Ovary (tissue), 9 donors: ENCODE measurements around the gene LRFN4. TPM values are rescaled to one million over a fixed set of nuclear protein-coding genes. Genes with fewer than 3 reads are reported as not detected.

Experiments
- DNase-seq, 5 donors: peaks; one replicate each; pipeline ENCODE4 v3.0.0-alpha.2; 2019 to 2020
- H3K27ac ChIP-seq, 2 donors: fragments of 200-600 bp; one replicate each; pipeline versions ENCODE4 v1.5.1 to v1.8.0; 2019 to 2022
- H3K27me3 ChIP-seq: fragments of 200-600 bp; one replicate; pipeline ENCODE4 v1.8.0; 2022
- H3K36me3 ChIP-seq: fragments of 200-600 bp; sonication (generic); one replicate; pipeline ENCODE4 v1.5.1; 2019
- H3K4me1 ChIP-seq: one replicate; pipeline ENCODE4 v1.8.1; 2013; ENCODE audit warnings: mild to moderate bottlenecking, moderate library complexity; ENCODE audit not compliant: insufficient read depth
- H3K4me3 ChIP-seq: fragments of 200-600 bp; sonication (generic); one replicate; pipeline ENCODE4 v1.5.1; 2017
- H3K9me3 ChIP-seq, 2 donors: fragments of 200-600 bp in 1 of 2; sonication (generic) in 1 of 2; one replicate each; pipeline versions ENCODE4 v1.5.1 to v1.8.1; 2013 to 2019; ENCODE audit warnings: mild to moderate bottlenecking in 1 of 2, moderate library complexity in 1 of 2
- CTCF ChIP-seq, 3 donors: fragments of 450-650 bp in 2 of 3; fragments of 200-600 bp in 1 of 3; IDR thresholded peaks; one replicate each; pipeline versions ENCODE4 v1.5.1 to v1.8.0; 2016 to 2022; ENCODE audit warnings: antibody characterized with exemption in 3 of 3, mild to moderate bottlenecking in 1 of 3
- EP300 ChIP-seq: sonication (generic); formaldehyde crosslinking; IDR thresholded peaks from one replicate; pipeline ENCODE4 v1.6.1; 2017; ENCODE audit warnings: antibody characterized with exemption
- POLR2A ChIP-seq: fragments of 450-650 bp; IDR thresholded peaks from one replicate; pipeline ENCODE4 v1.6.1; 2017; ENCODE audit warnings: antibody characterized with exemption, mild to moderate bottlenecking, moderate library complexity
- WGBS, 3 donors: extraction: QIAGEN DNeasy Blood & Tissue Kit in 1 of 3; methylation state at CpG; one replicate each; pipeline versions ENCODE4 v1.1.5 to v1.1.7; 2013 to 2017; 5-methylcytosine and 5-hydroxymethylcytosine counted together
- intact Hi-C, 4 donors: fragments of 100-400 bp; cut with DNase I; formaldehyde crosslinking; loops; one replicate each; pipeline versions ENCODE4 v1.11.0 to v1.15.1; 2022 to 2023
- polyA plus RNA-seq, 2 donors: library from polyadenylated mRNA; stranded (reverse); fragments of 200-250 nt in 1 of 2; fragments of 350-450 nt in 1 of 2; fragmentation: Illumina TruSeq in 1 of 2; extraction: RNeasy Lipid Tissue Mini Kit (QIAGEN cat#74804) in 1 of 2; gene quantifications; one replicate each; pipeline ENCODE4 v1.2.3, GENCODE V29; 2013 to 2014
- total RNA-seq, 7 donors: library from RNA; depleted of rRNA in 2 of 7; stranded (reverse); fragments of >200 nt in 2 of 7; fragmentation: NEBNext Ultra II Directional in 3 of 7; extraction: Animal tissue kit (Norgen Biotek cat#: 25700) in 3 of 7; gene quantifications; one replicate each; pipeline versions ENCODE4 v1.1.0 to v1.2.4, GENCODE V29; 2016 to 2023
- donor health status: DM: no; HTN: no; CAD: no; lungs with moderate emphysema.
- donor health status: DM: no; HTN: no; CAD: no.
- donor health status: Bipolar disorder and iron deficiency.
- donor health status: DM: yes; HTN: yes; CAD: no.
- donor health status: DM: no; HTN: no; CAD: no.
- donor health status: DM: yes; HTN: yes; CAD: no.

LRFN4 gene
- total and polyA plus RNA-seq, 9 donors, result 1.3 to 18.1 (median 9.3) TPM; not detected in 1

- no peaks in the 10 kb centered on the region for H3K4me1 ChIP-seq
- 80 to 82% (median 82%) methylated on average over 27 of the region's 27 CpGs for WGBS, 3 donors
- no peak overlapping the region for H3K27ac ChIP-seq
- TF ChIP-seq EP300 (no peak), POLR2A (no peak), CTCF (IDR thresholded peaks at IDR 0.05) (no peak)
- H3K27me3 ChIP-seq, result no peaks in the 10 kb centered on the region
- intact Hi-C loops, result no loop called here
- H3K9me3 ChIP-seq, result no peaks in the 10 kb centered on the region
- H3K4me3 ChIP-seq, result no peak overlapping the region
- H3K36me3 ChIP-seq, result no peaks in the 10 kb centered on the region
- no peak for DNase-seq
Observed at GRCh38 chr11:66868726-66869566, 12.1 kb downstream of the LRFN4 start.

- intact Hi-C loops, result no loop called here
- TF ChIP-seq POLR2A, result no peak
- H3K9me3 ChIP-seq, result no peaks in the 10 kb centered on the region
- H3K27me3 ChIP-seq, result no peaks in the 10 kb centered on the region
- no peaks in the 10 kb centered on the region for H3K36me3 ChIP-seq
- no peak for DNase-seq
- H3K4me3 ChIP-seq, result no peak overlapping the region
- H3K4me1 ChIP-seq, result no peaks in the 10 kb centered on the region
- no peak overlapping the region for H3K27ac ChIP-seq
- 90 to 95% (median 91%) methylated on average over 9 of the region's 9 CpGs for WGBS, 3 donors
Observed at GRCh38 chr11:66869567-66869870, 12.7 kb downstream of the LRFN4 start.

- Histone ChIP-seq H3K27ac (no peak overlapping the region), H3K4me3 (no peak overlapping the region), H3K36me3 (no peaks in the 10 kb centered on the region), H3K9me3 (no peaks in the 10 kb centered on the region), H3K27me3 (no peaks in the 10 kb centered on the region), H3K4me1 (no peaks in the 10 kb centered on the region)
- no peak for TF ChIP-seq POLR2A
- TF ChIP-seq CTCF (IDR thresholded peaks at IDR 0.05), result no peak
- no peak for TF ChIP-seq EP300
- intact Hi-C loops, result no loop called here
- DNase-seq, result no peak
- WGBS, 3 donors, result 95 to 96% (median 96%) methylated on average over 11 to 16 of the region's 16 CpGs
Observed at GRCh38 chr11:66870131-66870530, 13.3 kb downstream of the LRFN4 start.

- TF ChIP-seq POLR2A, result no peak
- no peak for TF ChIP-seq EP300
- TF ChIP-seq CTCF (IDR thresholded peaks at IDR 0.05), result no peak
- no peak for DNase-seq
- H3K27ac ChIP-seq, result no peak overlapping the region
- H3K4me1 ChIP-seq, result no peaks in the 10 kb centered on the region
- no peaks in the 10 kb centered on the region for H3K9me3 ChIP-seq
- H3K4me3 ChIP-seq, result no peak overlapping the region
- 91 to 92% (median 92%) methylated on average over 39 of the region's 39 CpGs for WGBS, 3 donors
- intact Hi-C loops, result no loop called here
- no peaks in the 10 kb centered on the region for H3K27me3 ChIP-seq
- H3K36me3 ChIP-seq, result no peaks in the 10 kb centered on the region
Observed at GRCh38 chr11:66870616-66871520, 14.0 kb downstream of the LRFN4 start.
